Kidney (tissue), 14 donors: Measurements from ENCODE around the gene PHF11. TPM values are rescaled to one million over a fixed set of nuclear protein-coding genes. Genes with fewer than 3 reads are reported as not detected.

Experiments
- DNase-seq, 5 donors: peaks; one replicate each; pipeline ENCODE4 v3.0.0-alpha.2; 2013 to 2020
- FAIRE-seq: peaks from 2 replicates; lab custom pipeline; 2012; peaks lifted over from hg19 to GRCh38; lab: Jason Lieb, UNC
- H3K27ac ChIP-seq, 2 donors: one replicate each; pipeline ENCODE4 v1.7.0; 2013; ENCODE audit warnings: low read depth in 2 of 2, low read length in 2 of 2, inconsistent platforms in 1 of 2
- H3K27me3 ChIP-seq: one replicate; pipeline ENCODE4 v1.7.1; 2013; ENCODE audit warnings: low read length, inconsistent platforms; ENCODE audit not compliant: control insufficient read depth, insufficient read depth
- H3K36me3 ChIP-seq, 3 donors: one replicate each; pipeline versions ENCODE4 v1.7.0 to v1.7.1; 2013; ENCODE audit warnings: low read length in 3 of 3, control low read depth in 1 of 3, inconsistent platforms in 1 of 3; ENCODE audit not compliant: insufficient read depth in 3 of 3, control insufficient read depth in 2 of 3
- H3K4me1 ChIP-seq, 3 donors: one replicate each; pipeline versions ENCODE4 v1.7.0 to v1.7.1; 2013; ENCODE audit warnings: low read length in 3 of 3, inconsistent platforms in 1 of 3, low read depth in 1 of 3; ENCODE audit not compliant: control insufficient read depth in 2 of 3, insufficient read depth in 2 of 3
- H3K4me3 ChIP-seq, 3 donors: one replicate each; pipeline versions ENCODE4 v1.7.0 to v1.8.1; 2013; ENCODE audit warnings: low read length in 3 of 3, control low read depth in 1 of 3, inconsistent platforms in 1 of 3
- H3K9ac ChIP-seq, 3 donors: one replicate each; pipeline versions ENCODE4 v1.7.0 to v1.7.1; 2013; ENCODE audit warnings: low read length in 3 of 3, control low read depth in 1 of 3, inconsistent platforms in 1 of 3
- H3K9me3 ChIP-seq, 3 donors: one replicate each; pipeline versions ENCODE4 v1.7.0 to v1.7.1; 2013; ENCODE audit warnings: low read length in 3 of 3, control low read depth in 1 of 3, inconsistent platforms in 1 of 3; ENCODE audit not compliant: control insufficient read depth in 2 of 3, insufficient read depth in 1 of 3
- CTCF ChIP-seq: IDR thresholded peaks from 3 replicates; pipeline ENCODE4 v1.5.1; 2012; ENCODE audit warnings: mild to moderate bottlenecking, moderate library complexity, borderline replicate concordance; ENCODE audit not compliant: insufficient read depth; ENCODE audit errors: extremely low read depth
- intact Hi-C: fragments of 100-400 bp; cut with DNase I; formaldehyde crosslinking; loops from one replicate; pipeline ENCODE4 v1.11.1; 2022
- polyA plus RNA-seq: library from polyadenylated mRNA; stranded (reverse); fragments of 350-450 nt; fragmentation: Illumina TruSeq; extraction: RNeasy Lipid Tissue Mini Kit (QIAGEN cat#74804); gene quantifications from one replicate; pipeline ENCODE4 v1.2.3, GENCODE V29; 2014; ENCODE audit warnings: low read depth, low replicate concordance; ENCODE audit not compliant: insufficient read depth
- total RNA-seq: library from RNA; stranded (reverse); fragmentation: NEBNext Ultra II Directional; extraction: Animal tissue kit (Norgen Biotek cat#: 25700); gene quantifications from one replicate; pipeline ENCODE4 v1.2.1, GENCODE V29; 2021
- donor health status: control.
- donor health status: control.
- donor health status: control.
- donor health status: control.
- donor health status: control.
- donor health status: DM: yes; HTN: yes; CAD: no.
- donor health status: Normal renal cell carcinoma (clear cell type).

Gene PHF11
- total and polyA plus RNA-seq, 2 donors from 2014 or later, result 50.3 to 57.0 TPM

GRCh38 chr13:49457221-49457620 lies 38.5 kb upstream of the PHF11 start:
- intact Hi-C loops, result no loop called here
- no peak for FAIRE-seq
- Histone ChIP-seq H3K4me3 (no peak overlapping the region), H3K27ac (no peak overlapping the region), H3K27me3 (no peaks in the 10 kb centered on the region), H3K9me3 (no peaks in the 10 kb centered on the region), H3K9ac (no peak overlapping the region), H3K4me1 (peaks cover 0 to 4% (median 0%) of the 10 kb centered on the region in 3 donors), H3K36me3 (peaks cover 2 to 20% (median 4%) of the 10 kb centered on the region in 3 donors)
- TF ChIP-seq CTCF, result no peak
- peak in 1 of 5 donors; percentile 58 for DNase-seq

- intact Hi-C loops, result no loop called here
- TF ChIP-seq CTCF, result no peak
Observed at GRCh38 chr13:49459580-49459979, 36.2 kb upstream of the PHF11 start.

GRCh38 chr13:49464085-49464484 lies 31.7 kb upstream of the PHF11 start:
- Histone ChIP-seq H3K4me1 (peaks cover 0 to 4% (median 0%) of the 10 kb centered on the region in 3 donors), H3K9me3 (peaks cover 0 to 4% (median 0%) of the 10 kb centered on the region in 3 donors), H3K36me3 (peaks cover 4 to 25% (median 7%) of the 10 kb centered on the region in 3 donors), H3K27ac (no peak overlapping the region), H3K4me3 (no peak overlapping the region), H3K27me3 (no peaks in the 10 kb centered on the region), H3K9ac (no peak overlapping the region)
- no peak for TF ChIP-seq CTCF
- DNase-seq (no peak), FAIRE-seq (no peak)
- intact Hi-C loops, result no loop called here

More at GRCh38 chr13:49459580-49459979, 36.2 kb upstream of the PHF11 start:
- Histone ChIP-seq H3K9me3 (peaks cover 0 to 4% (median 0%) of the 10 kb centered on the region in 3 donors), H3K4me3 (no peak overlapping the region), H3K9ac (no peak overlapping the region), H3K27me3 (no peaks in the 10 kb centered on the region), H3K36me3 (peaks cover 4 to 25% (median 7%) of the 10 kb centered on the region in 3 donors), H3K27ac (no peak overlapping the region), H3K4me1 (peaks cover 0 to 4% (median 0%) of the 10 kb centered on the region in 3 donors)
- DNase-seq (no peak), FAIRE-seq (no peak)
